ENCODE measurements around the gene APOA4.

GRCh38 chr11:116851626-116852025 lies 28.5 kb upstream of the APOA4 start:
- TF ChIP-seq CTCF (IDR thresholded peaks at IDR 0.05; ENCODE audit: borderline replicate concordance, extremely low read depth, low read length, poor library complexity, severe bottlenecking) (no peak), EZH2 (IDR thresholded peaks at IDR 0.05; ENCODE audit: borderline replicate concordance, low read depth, low read length, severe bottlenecking) (no peak)

All from DND-41 (cell line).